Left lung (tissue), 10 donors: ENCODE data around the gene FAM180A. TPM values are rescaled to one million over a fixed set of nuclear protein-coding genes. Genes with fewer than 3 reads are reported as not detected.

Source experiments
- ATAC-seq: fragments of 200-7000 bp; cut with Tn5 transposase; one replicate; pipeline ENCODE4 v1.9.1; 2020; ENCODE audit warnings: moderate library complexity
- DNase-seq, 4 donors: peaks; one replicate each; pipeline ENCODE4 v3.0.0-alpha.2; 2013 to 2020
- H3K27ac ChIP-seq, 2 donors: fragments of 200-600 bp; sonication (generic) in 1 of 2; one replicate each; pipeline versions ENCODE4 v1.5.0 to v1.8.0; 2020 to 2021
- H3K27me3 ChIP-seq, 2 donors: fragments of 200-600 bp; sonication (generic) in 1 of 2; one replicate each; pipeline versions ENCODE4 v1.5.0 to v1.8.0; 2020 to 2021
- H3K36me3 ChIP-seq, 2 donors: fragments of 200-600 bp; sonication (generic) in 1 of 2; one replicate each; pipeline versions ENCODE4 v1.5.0 to v1.8.0; 2020 to 2021
- H3K4me1 ChIP-seq, 2 donors: fragments of 200-600 bp; one replicate each; pipeline ENCODE4 v1.8.0; 2021
- H3K4me3 ChIP-seq, 2 donors: fragments of 200-600 bp; sonication (generic) in 1 of 2; one replicate each; pipeline versions ENCODE4 v1.5.0 to v1.8.0; 2020 to 2021; ENCODE audit warnings: mild to moderate bottlenecking in 1 of 2
- H3K9me3 ChIP-seq, 2 donors: fragments of 200-600 bp; sonication (generic) in 1 of 2; one replicate each; pipeline versions ENCODE4 v1.5.0 to v1.8.0; 2020 to 2021
- CTCF ChIP-seq, 2 donors: fragments of 200-600 bp; sonication (generic) in 1 of 2; IDR thresholded peaks; one replicate each; pipeline versions ENCODE4 v1.5.0 to v1.8.0; 2021; ENCODE audit warnings: antibody characterized with exemption in 2 of 2
- intact Hi-C, 2 donors: fragments of 100-400 bp; cut with DNase I; formaldehyde crosslinking; loops; one replicate each; pipeline versions ENCODE4 v1.11.2 to v1.14.2; 2022
- polyA plus RNA-seq, 6 donors: library from polyadenylated mRNA; unstranded; fragments of 120-200 nt; gene quantifications; one replicate each; pipeline ENCODE4 v1.2.1, GENCODE V29; 2013; ENCODE audit not compliant: insufficient read length in 6 of 6
- total RNA-seq, 2 donors: library from RNA; stranded (reverse); fragmentation: NEBNext Ultra II Directional; extraction: Animal tissue kit (Norgen Biotek cat#: 25700); gene quantifications; one replicate each; pipeline ENCODE4 v1.2.1, GENCODE V29; 2021
- donor health status: DM: no; HTN: yes; CAD: no.
- donor health status: DM: no; HTN: no; CAD: no.

FAM180A gene
- total and polyA plus RNA-seq, 8 donors, result 0.11 to 6.8 (median 0.24) TPM; not detected in 2

- DNase-seq (no peak), ATAC-seq (no peak)
- H3K9me3 ChIP-seq, result no peaks in the 10 kb centered on the region
- H3K4me3 ChIP-seq, result no peak overlapping the region
- TF ChIP-seq CTCF (IDR thresholded peaks at IDR 0.05), result no peak
- H3K27me3 ChIP-seq, result no peaks in the 10 kb centered on the region
- intact Hi-C loops, result no loop called here
- H3K36me3 ChIP-seq, result no peaks in the 10 kb centered on the region
- H3K27ac ChIP-seq, result no peak overlapping the region
- H3K4me1 ChIP-seq, result no peaks in the 10 kb centered on the region
Observed at GRCh38 chr7:135733603-135734342, 14.8 kb downstream of the FAM180A start.

GRCh38 chr7:135731131-135731530 lies 17.5 kb downstream of the FAM180A start:
- Histone ChIP-seq H3K36me3 (no peaks in the 10 kb centered on the region), H3K27me3 (no peaks in the 10 kb centered on the region), H3K9me3 (no peaks in the 10 kb centered on the region), H3K4me3 (no peak overlapping the region), H3K27ac (no peak overlapping the region), H3K4me1 (no peaks in the 10 kb centered on the region)
- no peak for ATAC-seq
- TF ChIP-seq CTCF (IDR thresholded peaks at IDR 0.05), result no peak
- DNase-seq, result no peak
- intact Hi-C loops, result no loop called here

- intact Hi-C loops, result no loop called here
- H3K4me1 ChIP-seq, result no peaks in the 10 kb centered on the region
- H3K27ac ChIP-seq, result no peak overlapping the region
- H3K4me3 ChIP-seq, result no peak overlapping the region
- DNase-seq, result no peak
- no peak for ATAC-seq
- H3K36me3 ChIP-seq, result no peaks in the 10 kb centered on the region
- H3K27me3 ChIP-seq, result no peaks in the 10 kb centered on the region
- no peaks in the 10 kb centered on the region for H3K9me3 ChIP-seq
- no peak for TF ChIP-seq CTCF (IDR thresholded peaks at IDR 0.05)
Observed at GRCh38 chr7:135729230-135729629, 19.4 kb downstream of the FAM180A start.

- Histone ChIP-seq H3K9me3 (no peaks in the 10 kb centered on the region), H3K4me1 (no peaks in the 10 kb centered on the region)
Observed at GRCh38 chr7:135728136-135728669, 20.4 kb downstream of the FAM180A start, which contains the start of gene SLC13A4. Gene SLC13A4, minus strand, starts transcription at chr7:135728186. Its CDS starts 690 bp downstream, at chr7:135727496.

More at GRCh38 chr7:135728136-135728669, 20.4 kb downstream of the FAM180A start, which contains the start of gene SLC13A4:
- intact Hi-C loops, result no loop called here
- H3K27me3 ChIP-seq, result no peaks in the 10 kb centered on the region
- H3K27ac ChIP-seq, result no peak within 1 kb of the TSS
- TF ChIP-seq CTCF (IDR thresholded peaks at IDR 0.05), result no peak
- DNase-seq (no peak), ATAC-seq (no peak)
- H3K36me3 ChIP-seq, result no peaks in the 10 kb centered on the region
- no peak within 1 kb of the TSS for H3K4me3 ChIP-seq
